Activated naive CD4-positive, alpha-beta T cell (primary cell): Measurements from ENCODE around the gene STX4.

ENCODE experiments used
- DNase-seq, 4 experiments: peaks; one replicate each; lab custom pipeline; 2025; lab: John Stamatoyannopoulos, UW

STX4 gene

DNA sequence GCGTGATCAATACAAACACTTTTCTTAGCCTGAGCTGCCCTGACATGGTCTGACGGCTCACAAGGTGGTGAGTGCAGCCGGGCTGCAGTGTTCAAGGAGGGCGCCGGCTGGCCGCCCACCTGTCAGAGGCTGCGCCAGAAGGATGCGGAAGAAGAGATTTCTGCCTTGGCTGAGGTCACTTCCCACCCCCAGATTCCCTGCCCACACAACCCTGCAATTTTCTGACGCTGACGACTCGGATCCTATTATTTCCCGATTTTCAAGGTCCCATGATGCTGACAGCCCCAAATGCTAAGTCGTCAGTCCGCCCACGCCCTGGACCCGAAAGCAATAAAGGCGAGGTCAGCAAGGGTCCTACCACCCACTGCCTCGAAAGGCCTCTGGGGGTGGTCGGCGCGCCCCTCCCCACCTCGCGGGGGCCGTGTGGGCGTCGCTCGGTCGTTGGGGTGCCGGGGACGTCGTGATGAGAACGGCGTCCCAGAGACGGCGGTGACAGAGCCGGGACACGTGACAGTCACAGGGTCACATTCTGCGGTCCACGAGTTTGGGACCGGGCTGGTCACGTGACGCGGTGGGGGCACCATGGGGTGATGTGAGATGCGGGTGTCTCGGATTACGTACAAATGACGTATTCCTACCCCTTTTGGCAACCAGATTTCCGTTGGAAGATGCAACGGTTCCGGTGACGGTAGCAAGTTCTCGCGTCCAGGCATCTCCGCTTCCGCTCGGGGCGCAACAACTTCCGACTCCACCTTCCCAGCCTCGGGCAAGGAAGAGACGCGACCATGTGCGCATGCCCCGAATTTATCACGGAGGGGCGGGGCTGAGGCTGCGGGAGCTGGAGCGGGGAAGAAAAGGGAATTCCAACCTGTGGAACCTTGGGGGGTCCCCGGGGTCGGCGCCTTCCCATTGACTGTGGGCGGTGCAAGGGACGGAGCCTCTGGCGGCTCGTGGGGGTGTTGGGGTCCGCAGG is at the start of gene STX4:
Gene STX4 (plus strand): TSS at position 823 of the 973 bp plus-strand sequence. CDS start 248 bp downstream, outside the sequence.
- peak; percentile 90 to 93 (median 92) for DNase-seq

- no peak for DNase-seq
These were observed 49.3 kb upstream of the STX4 start for GRCh38 chr16:30983898-30984610.

GRCh38 chr16:30984669-30985400 is 48.5 kb upstream of the STX4 start, which contains the start of gene HSD3B7:
TSS of gene HSD3B7 (plus strand) at chr16:30985207. CDS start at chr16:30985659, 452 bp downstream.
- peak; percentile 51 to 84 (median 78) for DNase-seq

- DNase-seq, result no peak
These were observed 47.8 kb upstream of the STX4 start for GRCh38 chr16:30985401-30986128.

GRCh38 chr16:30986129-30986991 is 47.0 kb upstream of the STX4 start:
- no peak for DNase-seq

GRCh38 chr16:30987581-30988190 is 45.7 kb upstream of the STX4 start:
- no peak for DNase-seq

GRCh38 chr16:30989469-30990047 is 43.8 kb upstream of the STX4 start:
- DNase-seq, result no peak

DNA sequence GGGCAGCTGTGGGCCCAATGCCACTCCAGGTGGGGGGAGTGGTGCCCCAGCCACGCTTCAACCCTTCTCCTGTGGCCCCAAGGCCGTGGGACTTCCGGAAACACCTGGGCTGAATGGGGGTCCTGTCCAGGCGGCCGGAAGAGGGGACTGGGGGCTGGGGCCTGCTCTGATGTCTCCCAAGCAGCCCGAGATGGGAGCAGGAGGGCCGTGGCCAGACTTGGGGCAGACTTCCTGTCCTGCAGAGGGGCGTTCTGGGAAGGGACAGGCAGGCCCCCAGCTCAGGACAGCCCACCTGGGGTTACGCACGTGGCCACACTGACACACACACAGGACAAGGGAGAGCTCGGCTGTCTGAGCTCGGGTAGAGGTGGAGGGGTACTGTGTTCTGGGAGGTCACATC is 43.3 kb upstream of the STX4 start:
- DNase-seq, result no peak

DNA sequence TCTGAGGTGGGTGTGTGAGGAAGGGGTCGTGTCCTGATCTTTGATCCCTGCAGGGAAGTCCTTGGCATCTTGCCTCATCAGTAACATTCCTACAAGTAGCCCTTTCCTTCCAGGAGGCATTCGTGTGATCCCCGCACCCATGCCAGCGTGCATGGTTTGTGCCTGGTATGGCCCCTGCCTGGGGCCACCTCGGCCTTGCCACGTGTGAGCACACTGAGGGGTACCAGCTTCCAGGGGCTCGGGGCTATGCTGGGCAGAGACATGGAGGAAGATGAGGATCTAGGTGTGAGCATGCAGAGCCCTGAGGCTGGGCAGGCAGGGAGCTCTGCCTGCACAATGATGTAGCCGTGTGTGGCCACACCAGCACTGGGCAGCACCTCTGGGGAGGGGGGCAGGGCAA is 42.3 kb upstream of the STX4 start:
- DNase-seq, result no peak

DNA sequence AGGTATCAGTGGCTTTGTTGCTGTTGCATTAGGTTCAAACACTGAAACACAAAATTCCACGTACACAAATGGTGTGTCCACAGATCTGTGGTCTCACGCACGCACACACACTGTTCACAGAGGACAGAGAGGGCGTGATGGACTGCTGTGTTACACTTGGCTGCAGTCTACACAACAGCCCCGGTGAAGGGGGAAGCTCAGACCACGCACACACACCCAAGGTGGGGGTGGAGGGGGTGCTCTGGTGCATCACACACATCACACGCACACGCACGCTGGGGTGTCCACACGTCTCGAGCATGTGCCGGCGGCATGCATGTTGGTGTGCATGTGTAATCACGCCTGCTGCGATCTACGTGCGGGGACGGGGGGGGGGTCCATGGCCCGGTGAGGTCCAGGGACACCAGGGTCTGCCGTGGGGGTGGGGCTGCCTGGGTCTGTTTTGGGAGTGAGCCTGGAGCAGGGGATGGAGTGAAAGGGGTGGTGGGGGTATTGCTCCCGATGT is 41.0 kb upstream of the STX4 start:
- no peak for DNase-seq

DNA sequence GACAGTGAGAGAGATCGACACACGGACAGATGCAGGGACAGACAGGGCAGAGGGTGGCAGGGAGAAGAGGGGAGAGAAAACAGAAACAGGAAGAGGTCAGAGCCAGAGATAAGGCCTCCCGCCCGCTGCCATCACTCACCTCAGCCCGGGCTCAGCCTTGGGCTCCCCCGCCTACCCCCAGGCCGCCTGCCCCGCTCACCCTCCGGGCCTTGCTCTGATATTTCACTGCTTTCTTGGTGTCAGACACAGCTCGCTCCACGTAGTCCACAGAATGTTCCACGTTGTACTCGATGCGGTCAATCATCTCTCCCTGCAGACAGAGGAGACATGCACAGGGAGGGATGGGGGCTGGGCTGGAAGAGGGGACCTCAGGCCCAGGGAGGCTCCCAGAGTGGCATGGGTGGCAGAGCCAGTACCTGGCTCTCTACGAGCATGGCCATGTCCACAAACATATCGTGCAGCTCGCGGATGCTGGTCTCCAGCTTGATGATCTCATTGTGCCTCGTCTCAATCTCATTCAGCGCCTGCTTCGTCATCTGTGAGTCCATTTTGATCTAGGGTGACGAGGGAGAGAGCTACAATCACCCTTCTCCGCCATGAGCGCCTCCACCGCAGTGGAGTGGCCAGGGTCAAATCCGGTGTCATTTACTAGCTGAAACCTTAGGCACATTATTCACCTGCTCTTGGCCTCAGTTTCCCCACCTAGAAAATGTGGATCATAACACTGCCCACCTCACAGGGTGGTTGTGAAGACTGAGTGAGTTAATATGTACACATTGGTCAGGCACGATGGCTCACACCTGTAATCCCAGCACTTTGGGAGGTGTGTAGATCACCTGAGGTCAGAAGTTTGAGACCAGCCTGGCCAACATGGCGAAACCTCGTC is 40.2 kb upstream of the STX4 start:
- DNase-seq, result no peak

GRCh38 chr16:30995927-30996323 is 37.4 kb upstream of the STX4 start:
- no peak for DNase-seq

DNA sequence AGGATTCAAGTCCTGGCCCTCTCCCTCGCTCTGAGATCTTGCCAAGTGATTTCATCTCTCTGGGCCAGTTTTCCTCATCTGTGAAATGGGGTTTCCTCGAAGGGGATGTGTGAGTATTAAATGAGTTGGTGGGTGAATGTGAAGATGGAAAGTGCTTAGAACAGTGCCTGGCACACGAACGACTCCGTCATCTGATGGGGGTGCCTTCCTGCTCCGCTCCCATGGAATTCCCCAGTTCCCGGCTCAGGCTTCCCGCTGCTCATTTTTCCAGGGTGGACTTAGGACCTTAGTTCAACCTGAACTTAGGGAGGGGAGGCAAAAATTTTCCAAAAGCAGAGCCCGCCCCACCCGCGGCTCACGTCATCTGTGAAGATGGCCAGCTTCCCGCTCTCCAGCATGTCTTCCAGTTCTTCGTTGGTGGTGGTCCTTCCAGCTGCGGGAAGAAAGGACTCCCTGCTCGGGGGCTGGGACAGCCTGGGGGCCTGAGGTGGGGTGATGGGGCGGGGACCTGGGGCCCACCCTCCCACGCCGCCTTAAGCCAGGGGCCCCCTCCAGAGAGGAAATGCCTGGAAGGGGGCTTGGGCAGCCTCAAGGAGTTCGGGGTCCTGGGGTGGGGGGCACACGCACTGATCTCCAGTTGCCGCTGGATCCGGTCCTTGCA is 36.9 kb upstream of the STX4 start:
- no peak for DNase-seq

DNA sequence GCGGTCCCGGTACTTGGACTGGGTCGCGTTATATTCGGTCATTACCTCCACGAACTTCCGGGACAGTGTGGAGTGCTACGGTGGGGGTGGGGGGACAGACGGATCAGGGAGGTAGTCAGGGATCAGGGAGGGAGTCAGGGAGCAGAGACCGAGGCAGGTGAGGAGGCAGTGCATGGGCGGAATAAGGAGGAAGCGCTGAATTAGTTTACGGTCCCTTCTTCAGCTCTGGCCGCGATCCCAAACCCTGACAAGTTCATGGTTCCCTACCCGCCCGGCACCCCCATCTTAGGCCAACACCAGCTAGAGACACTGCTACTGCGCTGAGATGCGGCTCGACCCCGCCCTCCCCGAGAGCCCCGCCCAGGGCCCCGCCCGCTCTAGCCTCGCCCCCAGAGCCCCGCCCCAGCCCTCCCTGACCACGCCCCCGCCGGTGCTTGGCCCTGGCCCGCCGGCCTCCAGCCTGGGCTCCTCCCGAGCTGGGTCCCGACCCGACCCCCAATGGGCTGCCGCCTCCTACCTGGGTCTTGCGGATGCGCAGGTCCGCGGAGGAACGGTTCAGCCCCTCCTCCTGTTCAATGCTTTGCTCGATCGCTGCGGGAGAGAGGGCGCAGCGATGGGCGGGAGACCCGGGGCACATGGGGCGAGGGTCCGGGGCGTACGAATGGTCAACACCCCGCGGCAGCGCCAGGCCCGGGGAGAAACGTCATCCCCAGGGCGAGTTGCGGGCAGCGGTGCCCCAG is 36.2 kb upstream of the STX4 start:
- peak; percentile 46 to 80 (median 66) for DNase-seq

DNA sequence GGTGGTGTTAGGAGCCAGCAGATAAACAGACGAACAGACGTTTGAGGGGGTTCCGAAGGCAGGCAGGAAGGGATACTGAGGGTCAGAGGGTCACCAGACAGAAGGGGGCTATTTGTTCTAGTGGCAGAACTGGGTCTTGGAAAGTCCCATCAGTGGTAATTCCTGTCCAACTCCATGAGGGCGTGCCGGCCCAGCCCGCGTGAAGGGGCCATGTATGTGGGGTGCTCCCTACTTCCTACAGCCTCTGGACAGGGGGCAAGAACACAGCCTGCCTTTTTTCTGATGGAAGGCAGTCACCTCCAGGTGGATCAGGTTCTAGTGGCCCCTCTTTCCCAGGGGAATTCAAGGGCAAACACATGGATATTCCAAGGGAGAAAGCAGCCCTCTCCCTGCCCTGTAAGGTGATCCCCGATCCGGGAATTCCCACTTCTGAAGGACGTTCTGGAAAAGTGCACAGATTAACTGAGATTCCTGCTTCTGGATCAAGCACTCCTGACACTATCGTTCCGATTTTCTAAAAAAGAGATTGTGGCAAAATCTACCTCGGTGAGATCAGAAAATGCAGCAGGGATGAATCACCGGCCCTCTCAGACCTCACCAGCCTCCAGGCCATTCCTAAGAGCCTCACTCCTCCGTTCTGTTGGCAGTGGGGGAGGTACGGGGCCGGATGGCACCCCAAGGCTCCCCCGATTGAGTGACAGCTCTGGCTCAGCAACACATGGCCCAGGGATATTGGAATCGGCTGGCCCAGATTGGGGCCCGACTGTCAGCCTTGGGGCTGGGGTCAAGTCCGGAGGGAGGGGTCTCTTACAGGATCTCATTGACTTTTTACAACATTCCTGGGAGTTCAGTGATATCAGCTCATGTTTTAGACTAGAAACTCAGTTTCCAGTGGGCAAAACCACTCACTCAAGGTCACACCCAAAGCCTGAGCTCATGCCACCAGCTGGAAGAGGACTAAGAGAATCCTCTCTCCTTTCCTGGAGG is 35.3 kb upstream of the STX4 start:
- no peak for DNase-seq
